Neural cell (in vitro differentiated cells): ENCODE results near the gene RPS15. TPM values are rescaled to one million over a fixed set of nuclear protein-coding genes. Genes with fewer than 3 reads are reported as not detected.
"Not testable (repeated sequence)": the region's sequence is repeated elsewhere in the genome, so short reads cannot be mapped to it uniquely, and the experiment has no call there.

Experiments used
- H2AFZ ChIP-seq: fragments of 200-600, 300-800 bp; sonication (generic), shearing (Covaris generic); 2 replicates; pipeline ENCODE4 v1.6.0; 2014; ENCODE audit warnings: low read depth, mild to moderate bottlenecking, antibody characterized with exemption, low read length, moderate library complexity
- H3F3A ChIP-seq: fragments of 200-600 bp; shearing (Covaris generic); 2 replicates; pipeline ENCODE4 v1.6.1; 2016; ENCODE audit warnings: mild to moderate bottlenecking, moderate library complexity, mixed read lengths, antibody characterized with exemption, low read length; ENCODE audit not compliant: insufficient read depth, poor library complexity, severe bottlenecking
- H3K27ac ChIP-seq: fragments of 200-600, 300-800 bp; sonication (generic), shearing (Covaris generic); 2 replicates; pipeline ENCODE4 v1.5.1; 2014; ENCODE audit warnings: mild to moderate bottlenecking, low read length, moderate library complexity
- H3K27me3 ChIP-seq: fragments of 300-800, 200-600 bp; sonication (generic), shearing (Covaris generic); 2 replicates; pipeline ENCODE4 v1.6.0; 2014; ENCODE audit warnings: mild to moderate bottlenecking, low read depth, low read length, moderate library complexity; ENCODE audit not compliant: insufficient read depth
- H3K36me3 ChIP-seq: fragments of 300-800, 200-600 bp; sonication (generic), shearing (Covaris generic); 2 replicates; pipeline ENCODE4 v1.5.1; 2014; ENCODE audit warnings: mild to moderate bottlenecking, antibody characterized with exemption, low read length, moderate library complexity; ENCODE audit not compliant: insufficient read depth
- H3K4me2 ChIP-seq: fragments of 300-800, 200-600 bp; sonication (generic), shearing (Covaris generic); 2 replicates; pipeline ENCODE4 v1.6.0; 2014; ENCODE audit warnings: mild to moderate bottlenecking, low read length
- H3K4me3 ChIP-seq: fragments of 300-800, 200-600 bp; sonication (generic), shearing (Covaris generic); 2 replicates; pipeline ENCODE4 v1.5.1; 2014; ENCODE audit warnings: mild to moderate bottlenecking, low read length, moderate library complexity
- H3K79me2 ChIP-seq: fragments of 200-600 bp; shearing (Covaris generic); replicated peaks from 2 replicates; pipeline ENCODE4 v1.6.0; 2014; ENCODE audit warnings: mild to moderate bottlenecking, low read length, moderate library complexity; ENCODE audit not compliant: insufficient read depth
- H3K9ac ChIP-seq: fragments of 300-800, 200-600 bp; sonication (generic), shearing (Covaris generic); 2 replicates; pipeline ENCODE4 v1.6.1; 2016; ENCODE audit warnings: mild to moderate bottlenecking, low read length, mixed read lengths
- H3K9me2 ChIP-seq: fragments of 200-600 bp; shearing (Covaris generic); 2 replicates; pipeline ENCODE4 v1.6.1; 2016; ENCODE audit warnings: mild to moderate bottlenecking, low read length, mixed read lengths; ENCODE audit not compliant: insufficient read depth
- H3K9me3 ChIP-seq: fragments of 200-600, 300-800 bp; sonication (generic), shearing (Covaris generic); 2 replicates; pipeline ENCODE4 v1.6.1; 2016; ENCODE audit warnings: mild to moderate bottlenecking, mixed run types, low read length, moderate library complexity, mixed read lengths
- H4K20me1 ChIP-seq: fragments of 200-600 bp; shearing (Covaris generic); 2 replicates; pipeline ENCODE4 v1.6.1; 2016; ENCODE audit warnings: mild to moderate bottlenecking, mixed run types; ENCODE audit not compliant: insufficient read depth
- CTCF ChIP-seq: fragments of 450-650 bp; IDR thresholded peaks from 2 replicates; pipeline ENCODE4 v1.5.1; 2014; ENCODE audit warnings: antibody characterized with exemption, mild to moderate bottlenecking, moderate library complexity; ENCODE audit not compliant: poor library complexity, severe bottlenecking
- EP300 ChIP-seq: fragments of 450-650 bp; conservative IDR thresholded peaks from 2 replicates; pipeline ENCODE4 v1.6.1; 2014; ENCODE audit warnings: antibody characterized with exemption, mild to moderate bottlenecking, moderate library complexity; ENCODE audit not compliant: poor library complexity, severe bottlenecking
- EZH2 ChIP-seq: fragments of 200-600, 300-800 bp; shearing (Covaris generic), sonication (generic); IDR thresholded peaks from 2 replicates; pipeline ENCODE4 v1.6.1; 2014; ENCODE audit warnings: antibody characterized with exemption, low read length, borderline replicate concordance, mild to moderate bottlenecking; ENCODE audit not compliant: insufficient read depth, poor library complexity, severe bottlenecking
- MXI1 ChIP-seq: fragments of 450-650 bp; conservative IDR thresholded peaks from 2 replicates; pipeline ENCODE4 v1.6.1; 2014; ENCODE audit warnings: antibody characterized with exemption, mild to moderate bottlenecking; ENCODE audit not compliant: poor library complexity, severe bottlenecking
- POLR2AphosphoS5 ChIP-seq: IDR thresholded peaks from 2 replicates; pipeline ENCODE4 v1.6.1; 2012
- RAD21 ChIP-seq: fragments of 450-650 bp; conservative IDR thresholded peaks from 2 replicates; pipeline ENCODE4 v1.6.1; 2014; ENCODE audit warnings: antibody characterized with exemption, mild to moderate bottlenecking, moderate library complexity
- REST ChIP-seq: IDR thresholded peaks from 2 replicates; pipeline ENCODE4 v1.6.1; 2012; ENCODE audit warnings: borderline replicate concordance
- SMC3 ChIP-seq: fragments of 450-650 bp; conservative IDR thresholded peaks from 2 replicates; pipeline ENCODE4 v1.6.1; 2014; ENCODE audit warnings: antibody characterized with exemption, mild to moderate bottlenecking, moderate library complexity; ENCODE audit not compliant: poor library complexity
- TAF1 ChIP-seq: IDR thresholded peaks from 2 replicates; pipeline ENCODE4 v1.6.1; 2012; ENCODE audit warnings: low read depth
- polyA plus RNA-seq: library from polyadenylated mRNA; depleted of rRNA; stranded (reverse); fragments of >200 nt; gene quantifications from 2 replicates; pipeline ENCODE4 v1.2.3, GENCODE V29; 2014

The RPS15 gene
- polyA plus RNA-seq, 1 donor from 2014 or later, result 591 TPM

DNA sequence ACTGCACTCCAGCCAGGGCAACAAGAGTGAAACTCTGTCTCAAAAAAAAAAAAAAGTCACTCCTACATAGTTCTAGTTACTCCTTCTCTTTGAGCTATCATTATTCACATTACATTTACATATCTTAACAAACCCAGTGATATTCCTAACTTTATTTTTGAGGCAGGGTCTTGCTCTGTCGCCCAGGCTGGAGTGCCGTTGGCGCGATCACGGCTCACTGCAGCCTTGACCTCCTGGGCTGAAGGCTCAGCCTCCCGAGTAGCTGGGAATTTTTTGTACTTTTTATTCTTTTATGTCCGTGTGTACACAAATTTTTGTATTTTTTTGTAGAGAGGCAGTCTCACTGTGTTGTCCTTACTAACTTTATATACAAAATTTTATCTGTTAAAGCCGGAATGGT, 587 bp upstream of the RPS15 start:
- no peaks in the 10 kb centered on the region for H3K36me3 ChIP-seq
- peaks cover 14% of the 10 kb centered on the region for H3K79me2 ChIP-seq
- H3K4me2 ChIP-seq, result no peak overlapping the region
- TF ChIP-seq CTCF, result no peak
- TF ChIP-seq EZH2, result no peak
- no peak for TF ChIP-seq POLR2AphosphoS5
- no peak for TF ChIP-seq EP300
- no peak for TF ChIP-seq MXI1
- TF ChIP-seq TAF1, result no peak
- no peak for TF ChIP-seq REST
- no peak for TF ChIP-seq SMC3
- no peak for TF ChIP-seq RAD21
- no peaks in the 10 kb centered on the region for H3K27me3 ChIP-seq
- H3K9me3 ChIP-seq, result no peaks in the 10 kb centered on the region
- H3F3A ChIP-seq, result peaks cover 4% of the 10 kb centered on the region
- no peak overlapping the region for H3K4me3 ChIP-seq
- no peak overlapping the region for H3K27ac ChIP-seq
- no peaks in the 10 kb centered on the region for H3K9me2 ChIP-seq
- H4K20me1 ChIP-seq, result peaks cover 4% of the 10 kb centered on the region
- no peak overlapping the region for H3K9ac ChIP-seq
- H2AFZ ChIP-seq, result no peak overlapping the region

GRCh38 chr19:1438933-1439354, 748 bp downstream of the RPS15 start:
- H3K9ac ChIP-seq, result peak overlapping the region; percentile 81
- H2AFZ ChIP-seq, result no peak overlapping the region
- no peaks in the 10 kb centered on the region for H3K36me3 ChIP-seq
- H3K79me2 ChIP-seq, result peaks cover 14% of the 10 kb centered on the region
- TF ChIP-seq CTCF (no peak), MXI1 (no peak), EZH2 (no peak), REST (no peak), POLR2AphosphoS5 (no peak), SMC3 (no peak), TAF1 (no peak), EP300 (no peak), RAD21 (no peak)
- peak overlapping the region; percentile 82 for H3K27ac ChIP-seq
- H3K9me2 ChIP-seq, result no peaks in the 10 kb centered on the region
- H4K20me1 ChIP-seq, result peaks cover 4% of the 10 kb centered on the region
- H3K27me3 ChIP-seq, result no peaks in the 10 kb centered on the region
- H3K4me2 ChIP-seq, result peak overlapping the region; percentile 44
- no peaks in the 10 kb centered on the region for H3K9me3 ChIP-seq
- H3K4me3 ChIP-seq, result peak overlapping the region; percentile 96
- peaks cover 4% of the 10 kb centered on the region for H3F3A ChIP-seq

DNA sequence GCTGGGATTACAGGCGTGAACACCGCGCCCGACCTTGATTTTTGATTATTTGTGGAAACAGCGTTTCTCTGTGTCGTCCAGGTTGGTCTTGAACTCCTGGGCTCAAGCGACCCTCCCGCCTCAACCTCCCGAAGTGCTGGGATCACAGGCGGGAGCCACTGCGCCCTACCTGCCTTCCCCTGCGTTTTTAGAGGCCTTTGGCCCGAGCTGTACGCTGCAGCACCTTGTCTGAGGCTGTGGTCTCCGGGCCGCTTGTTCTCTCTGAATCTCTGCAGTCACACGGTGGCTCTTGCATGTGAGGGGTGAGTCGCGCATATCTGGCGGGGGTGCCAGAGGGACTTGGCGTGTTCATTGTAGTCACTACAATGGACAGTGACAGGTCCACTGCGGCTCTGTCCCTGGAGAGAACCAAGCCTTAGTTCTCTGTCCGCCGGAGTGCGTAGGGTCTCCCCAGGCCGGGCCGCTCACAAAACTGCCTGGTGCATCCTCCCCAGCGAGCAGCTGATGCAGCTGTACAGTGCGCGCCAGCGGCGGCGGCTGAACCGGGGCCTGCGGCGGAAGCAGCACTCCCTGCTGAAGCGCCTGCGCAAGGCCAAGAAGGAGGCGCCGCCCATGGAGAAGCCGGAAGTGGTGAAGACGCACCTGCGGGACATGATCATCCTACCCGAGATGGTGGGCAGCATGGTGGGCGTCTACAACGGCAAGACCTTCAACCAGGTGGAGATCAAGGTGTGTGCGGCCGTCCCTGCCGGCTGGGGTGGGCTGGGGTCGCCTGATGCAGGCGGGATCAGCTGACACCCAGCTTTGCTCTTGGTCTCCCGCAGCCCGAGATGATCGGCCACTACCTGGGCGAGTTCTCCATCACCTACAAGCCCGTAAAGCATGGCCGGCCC, 1.6 kb downstream of the RPS15 start:
- H2AFZ ChIP-seq, H3K36me3 ChIP-seq, H3K27ac ChIP-seq, H3F3A ChIP-seq, H3K9me3 ChIP-seq, H4K20me1 ChIP-seq, H3K9me2 ChIP-seq, H3K27me3 ChIP-seq: not testable (repeated sequence)
- H3K4me2 ChIP-seq, result peak overlapping the region; percentile 44
- peak overlapping the region; percentile 81 for H3K9ac ChIP-seq
- peak overlapping the region; percentile 96 for H3K4me3 ChIP-seq
- H3K79me2 ChIP-seq, result peaks cover 14% of the 10 kb centered on the region
